Stimulated activated CD8-positive, alpha-beta memory T cell treated with anti-CD3 and anti-CD28 coated beads, Interleukin-12 subunit alpha, Interleukin-12 subunit beta, amount 100 ng/mL, for 4 hours (primary cell): ENCODE measurements around the gene BRPF3.

Source experiments
- DNase-seq: peaks from one replicate; pipeline ENCODE4 v3.0.0-alpha.2; 2020; ENCODE audit warnings: low read depth

The BRPF3 gene

DNA sequence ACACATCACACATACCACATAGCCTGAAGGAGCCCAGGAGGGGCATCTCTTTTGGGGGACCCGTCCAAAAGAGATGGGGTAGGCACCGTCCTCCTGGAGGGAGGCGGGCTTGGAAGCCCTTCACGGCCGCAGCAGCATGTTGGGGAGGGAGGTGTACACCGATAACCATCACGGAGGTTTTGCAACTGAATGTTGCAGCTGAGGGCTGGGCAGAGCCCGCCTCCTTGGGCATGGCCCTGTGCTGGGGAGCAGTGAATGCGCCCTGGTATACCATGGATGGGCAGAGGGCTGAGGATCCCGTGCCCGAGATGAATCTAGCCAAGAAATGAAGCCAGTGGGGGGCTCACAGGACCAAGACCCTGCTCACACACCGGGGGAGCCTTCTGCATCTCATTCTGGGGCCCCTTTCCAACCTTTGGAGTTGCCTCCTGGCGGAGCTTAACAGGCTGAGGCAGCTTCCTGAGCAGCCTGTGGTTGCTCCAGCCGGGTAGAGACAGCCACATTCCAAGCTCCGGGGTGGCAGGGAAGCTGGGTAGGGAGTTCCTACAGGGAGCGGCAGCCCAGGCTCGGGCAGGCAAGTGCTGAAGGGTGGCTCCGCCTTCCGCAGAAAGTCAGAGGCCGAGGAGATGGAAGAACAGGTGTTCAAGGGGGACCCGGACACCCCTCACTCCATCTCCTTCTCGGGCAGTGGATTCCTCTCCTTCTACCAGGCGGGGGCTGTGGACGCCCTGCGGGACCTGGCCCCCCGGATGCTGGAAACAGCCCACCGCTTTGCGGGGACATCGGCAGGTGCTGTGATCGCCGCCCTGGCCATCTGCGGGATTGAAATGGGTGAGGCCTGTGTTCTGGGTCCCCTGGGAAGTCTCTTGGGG is 73.5 kb downstream of the BRPF3 start, which contains the start of gene PNPLA1:
Gene PNPLA1 (plus strand): TSS at position 227 of the 872 bp plus-strand sequence. CDS start 400 bp downstream, at position 627.
- no peak for DNase-seq

DNA sequence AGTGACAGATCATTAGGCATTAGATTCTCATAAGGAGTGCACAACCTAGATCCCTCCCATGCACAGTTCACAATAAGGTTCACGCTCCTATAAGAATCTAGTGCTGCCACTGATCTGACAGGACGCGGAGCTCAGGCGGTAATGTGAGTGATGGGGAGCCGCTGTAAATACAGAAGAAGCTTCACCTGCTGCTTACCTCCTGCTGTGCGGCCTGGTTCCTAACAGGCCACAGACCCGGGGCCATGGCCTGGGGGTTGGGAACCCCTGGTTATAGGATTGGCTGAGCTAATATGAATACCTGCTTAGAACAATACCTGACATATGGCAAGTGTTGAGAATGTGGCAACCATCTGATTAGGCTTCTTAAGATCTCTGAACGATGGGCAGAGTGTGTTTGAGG is 75.7 kb downstream of the BRPF3 start:
- DNase-seq = no peak

DNA sequence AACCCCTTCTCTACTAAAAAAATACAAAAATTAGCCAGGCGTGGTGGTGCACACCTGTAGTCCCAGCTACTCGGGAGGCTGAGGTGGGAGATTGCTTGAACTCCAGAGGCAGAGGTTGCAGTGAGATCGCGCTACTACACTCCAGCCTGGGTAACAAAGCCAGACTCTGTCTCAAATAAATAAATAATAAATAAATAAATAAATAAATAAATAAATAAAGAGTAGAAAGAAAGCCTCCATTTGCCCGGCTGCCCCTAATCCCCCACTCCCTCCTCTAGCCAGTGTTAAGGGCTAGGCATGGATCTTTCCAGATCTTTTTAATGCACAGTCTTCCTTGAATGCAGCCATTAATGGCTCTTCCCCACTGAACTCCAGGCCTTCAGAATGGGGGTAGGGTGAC is 76.5 kb downstream of the BRPF3 start:
- DNase-seq = no peak

DNA sequence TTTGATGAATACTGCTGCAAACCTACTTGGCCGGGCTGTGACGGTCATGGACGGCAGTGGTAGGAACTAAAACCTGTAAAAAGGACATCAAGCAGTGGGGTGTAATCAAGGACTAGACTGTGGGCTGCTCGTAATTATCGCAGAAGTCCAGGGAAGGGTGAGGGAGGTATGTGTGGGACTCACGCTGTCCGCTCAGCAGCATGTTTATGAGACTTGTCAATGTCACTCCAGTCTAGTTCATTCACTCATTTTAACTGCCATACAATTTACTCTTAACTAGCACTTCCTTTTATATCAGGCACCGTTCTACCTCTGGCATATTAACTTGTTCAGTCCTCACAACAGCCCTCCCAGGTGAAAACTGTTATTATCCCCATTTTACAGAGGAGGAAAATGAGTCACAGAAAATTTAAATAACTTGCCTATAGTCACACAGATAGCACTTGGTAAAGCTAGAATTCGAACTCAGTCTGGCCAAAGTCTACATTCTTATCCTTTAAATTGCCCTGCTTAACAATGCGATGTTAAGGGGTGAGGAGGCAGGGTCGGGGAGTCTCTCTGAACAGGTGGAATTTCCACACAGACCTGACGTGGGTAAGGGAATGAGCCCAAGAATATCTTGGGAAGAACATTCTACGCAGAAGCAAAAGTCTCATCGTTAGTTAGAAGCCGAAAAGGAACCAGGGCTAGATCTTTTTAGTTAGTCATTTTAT is 77.4 kb downstream of the BRPF3 start:
- DNase-seq = no peak

DNA sequence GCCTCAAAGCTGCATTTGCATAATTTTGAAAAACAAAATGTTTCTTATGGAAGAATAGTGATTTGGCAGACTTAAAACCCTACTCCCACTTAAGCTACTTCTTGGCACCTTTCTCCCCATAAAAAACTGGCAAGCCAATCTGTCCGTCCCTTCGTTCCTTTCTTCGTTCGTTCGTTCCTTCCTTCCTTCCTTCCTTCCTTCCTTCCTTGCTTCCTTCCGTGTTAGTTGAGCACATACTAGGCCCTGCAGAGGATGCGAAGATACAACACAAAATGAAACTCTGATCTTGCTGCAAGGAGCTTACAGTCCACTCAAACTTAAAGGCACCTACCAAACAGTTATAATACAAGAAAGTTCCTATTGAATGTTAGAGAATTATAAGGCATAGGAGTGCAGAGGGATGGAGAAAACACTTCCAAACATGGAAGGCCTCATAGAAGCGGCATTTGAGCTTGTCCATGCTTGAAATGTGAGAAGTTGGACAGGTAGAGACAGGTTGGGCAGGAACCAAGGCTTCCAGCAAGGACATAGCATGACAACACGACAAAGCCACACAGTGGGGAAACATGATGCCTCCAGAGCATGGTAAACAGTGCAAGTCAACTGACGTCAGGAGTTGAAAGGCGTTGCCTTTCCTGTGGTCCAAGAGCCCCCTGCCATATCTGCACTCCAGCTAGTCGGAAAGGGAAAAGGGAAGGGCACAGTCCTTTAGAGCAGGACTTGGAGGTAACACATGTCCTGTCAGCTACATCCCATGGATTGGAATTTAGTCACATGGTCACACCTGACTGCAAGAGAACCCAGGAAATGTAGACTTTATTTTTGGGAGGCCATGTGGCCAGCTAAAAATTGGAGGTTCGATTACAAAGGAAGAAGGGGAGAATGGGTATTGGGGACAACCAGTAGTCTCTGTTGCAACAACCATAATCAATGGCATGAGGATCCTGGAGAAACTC is 80.3 kb downstream of the BRPF3 start:
- DNase-seq = no peak

DNA sequence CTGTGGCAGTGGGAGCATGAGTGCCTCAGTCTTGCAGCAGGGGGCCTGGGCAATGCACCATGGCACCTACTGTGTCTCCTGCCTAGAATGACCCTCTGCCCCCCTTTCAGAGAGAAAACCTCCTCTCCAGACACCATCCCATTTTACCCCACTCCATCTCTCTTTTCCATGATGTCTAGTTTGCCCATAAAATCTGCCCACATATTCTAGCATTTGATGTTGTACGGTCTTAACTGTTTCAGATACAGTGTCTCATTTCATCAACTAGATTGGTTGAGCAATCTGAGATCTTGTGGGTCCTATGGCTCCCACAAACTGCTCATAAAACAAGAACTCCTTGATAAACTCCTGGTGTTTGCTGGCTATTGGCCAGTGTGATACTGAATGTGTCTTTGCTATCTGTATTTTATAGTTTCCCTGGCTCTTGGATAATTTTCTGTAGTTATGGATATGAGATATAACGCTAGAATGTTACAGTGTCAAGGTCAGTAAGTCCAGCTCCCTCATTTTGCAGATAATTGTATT is 81.5 kb downstream of the BRPF3 start:
- DNase-seq = no peak

DNA sequence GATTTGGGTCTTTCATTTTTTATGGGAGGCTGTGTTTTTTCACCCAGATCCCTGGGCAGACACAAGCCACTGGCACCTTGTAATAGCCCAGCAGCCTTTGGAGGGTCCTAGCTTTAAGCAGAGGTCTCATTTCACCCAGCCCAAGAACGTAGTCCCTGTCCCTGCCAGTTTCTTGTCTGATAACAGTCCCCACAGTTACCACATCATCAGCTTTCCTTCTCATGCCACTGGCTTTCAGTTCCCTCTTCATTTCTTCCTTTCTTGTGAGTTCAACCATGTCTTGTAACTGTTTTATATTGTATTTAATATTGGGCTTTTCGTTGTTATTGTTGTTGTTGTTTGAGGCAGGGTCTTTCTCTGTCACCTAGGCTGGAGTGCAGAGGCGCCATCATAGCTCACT is 83.9 kb downstream of the BRPF3 start:
- no peak for DNase-seq

DNA sequence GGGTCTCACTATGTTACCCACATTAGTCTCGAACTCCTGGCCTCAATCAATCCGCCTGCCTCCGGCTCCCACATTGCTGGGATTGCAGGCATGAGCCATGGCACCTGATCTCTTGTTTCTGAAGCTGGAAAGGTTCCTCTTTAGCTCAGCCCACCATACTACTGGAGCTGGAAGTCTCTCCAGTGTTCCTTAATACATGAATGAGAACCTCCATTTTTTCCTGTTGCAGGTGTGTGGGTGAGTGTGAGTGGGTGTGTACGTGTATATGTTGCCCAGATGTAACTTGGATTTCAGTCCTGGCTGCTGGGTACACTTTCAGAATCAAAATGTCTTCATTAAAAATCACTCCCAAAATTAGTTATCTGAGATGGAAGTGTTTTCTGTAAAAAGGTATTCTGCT is 84.4 kb downstream of the BRPF3 start:
- no peak for DNase-seq
